Uterus (tissue), 2 donors: ENCODE measurements around the gene PALD1.

ENCODE experiments used
- POLR2A ChIP-seq, 2 donors: fragments of 450-650 bp; IDR thresholded peaks; one replicate each; pipeline ENCODE4 v1.6.1; 2016; ENCODE audit warnings: antibody characterized with exemption in 2 of 2, mild to moderate bottlenecking in 1 of 2, moderate library complexity in 1 of 2
- TF ChIP-seq, protein P1 (sequence below), 4 experiments: fragments of 200-600 bp in 2 of 4; fragments of 450-650 bp in 2 of 4; sonication (generic) in 2 of 4; IDR thresholded peaks; one replicate each; pipeline ENCODE4 v1.5.1; 2016 to 2019; ENCODE audit warnings: antibody characterized with exemption in 4 of 4, mild to moderate bottlenecking in 2 of 4, moderate library complexity in 1 of 4

DNA sequence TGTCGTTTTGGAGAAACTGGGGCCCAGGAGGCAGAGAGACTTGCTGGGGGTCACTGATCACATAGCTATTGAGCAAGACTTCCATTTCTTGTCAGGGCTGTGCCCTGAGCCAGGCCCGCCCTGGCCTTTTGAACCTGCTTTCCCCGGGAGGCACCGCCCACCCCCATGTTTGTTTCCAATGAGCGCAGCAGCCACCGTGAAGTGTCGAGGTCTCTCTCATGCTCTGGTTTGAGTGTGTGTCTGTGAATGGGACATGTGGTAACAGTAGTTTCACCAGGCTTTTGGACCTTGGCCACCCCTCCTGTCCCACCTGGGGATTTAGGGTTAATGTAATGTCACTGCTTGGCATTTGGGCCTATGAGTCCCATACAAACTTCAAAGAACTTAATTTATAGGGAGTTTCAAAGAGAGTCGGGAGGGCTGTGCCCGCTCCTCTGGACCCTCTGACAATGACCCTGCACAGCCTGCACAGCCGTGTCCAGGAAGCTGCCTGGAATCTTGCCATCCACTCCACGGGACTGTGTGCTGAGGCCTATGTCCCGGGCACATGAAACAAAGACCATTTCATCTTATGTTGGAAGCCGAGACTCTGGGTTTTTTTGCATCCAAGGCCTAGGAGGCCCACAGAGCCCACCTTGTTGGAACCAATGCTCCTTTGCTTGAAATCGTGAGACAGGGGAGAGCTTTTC, 117.7 kb downstream of the PALD1 start:
- TF ChIP-seq POLR2A (IDR thresholded peaks at IDR 0.05) = no peak
- TF ChIP-seq, protein P1, sequence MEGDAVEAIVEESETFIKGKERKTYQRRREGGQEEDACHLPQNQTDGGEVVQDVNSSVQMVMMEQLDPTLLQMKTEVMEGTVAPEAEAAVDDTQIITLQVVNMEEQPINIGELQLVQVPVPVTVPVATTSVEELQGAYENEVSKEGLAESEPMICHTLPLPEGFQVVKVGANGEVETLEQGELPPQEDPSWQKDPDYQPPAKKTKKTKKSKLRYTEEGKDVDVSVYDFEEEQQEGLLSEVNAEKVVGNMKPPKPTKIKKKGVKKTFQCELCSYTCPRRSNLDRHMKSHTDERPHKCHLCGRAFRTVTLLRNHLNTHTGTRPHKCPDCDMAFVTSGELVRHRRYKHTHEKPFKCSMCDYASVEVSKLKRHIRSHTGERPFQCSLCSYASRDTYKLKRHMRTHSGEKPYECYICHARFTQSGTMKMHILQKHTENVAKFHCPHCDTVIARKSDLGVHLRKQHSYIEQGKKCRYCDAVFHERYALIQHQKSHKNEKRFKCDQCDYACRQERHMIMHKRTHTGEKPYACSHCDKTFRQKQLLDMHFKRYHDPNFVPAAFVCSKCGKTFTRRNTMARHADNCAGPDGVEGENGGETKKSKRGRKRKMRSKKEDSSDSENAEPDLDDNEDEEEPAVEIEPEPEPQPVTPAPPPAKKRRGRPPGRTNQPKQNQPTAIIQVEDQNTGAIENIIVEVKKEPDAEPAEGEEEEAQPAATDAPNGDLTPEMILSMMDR (IDR thresholded peaks at IDR 0.05) = no peak
